ENCODE results near the gene ZNRF2.

Gene ZNRF2

GRCh38 chr7:30303312-30304039, 19.1 kb downstream of the ZNRF2 start:
- no peak for TF ChIP-seq CTCF (conservative IDR thresholded peaks at IDR 0.05; ENCODE audit: low read depth, low read length)
- no peak overlapping the region for H3K4me3 ChIP-seq (ENCODE audit: low read length)
- no peak for DNase-seq (ENCODE audit: low read depth)

GRCh38 chr7:30304177-30304884, 19.9 kb downstream of the ZNRF2 start:
- TF ChIP-seq CTCF (conservative IDR thresholded peaks at IDR 0.05; ENCODE audit: low read depth, low read length) = no peak
- H3K4me3 ChIP-seq (ENCODE audit: low read length) = no peak overlapping the region
- no peak for DNase-seq (ENCODE audit: low read depth)

- no peak overlapping the region for H3K4me3 ChIP-seq (ENCODE audit: low read length)
- TF ChIP-seq CTCF (conservative IDR thresholded peaks at IDR 0.05; ENCODE audit: low read depth, low read length) = no peak
- DNase-seq (ENCODE audit: low read depth) = no peak
Measured at GRCh38 chr7:30306976-30307375, 22.6 kb downstream of the ZNRF2 start.

GRCh38 chr7:30308389-30308788, 24.0 kb downstream of the ZNRF2 start:
- DNase-seq (ENCODE audit: low read depth) = no peak
- TF ChIP-seq CTCF (conservative IDR thresholded peaks at IDR 0.05; ENCODE audit: low read depth, low read length) = no peak
- H3K4me3 ChIP-seq (ENCODE audit: low read length) = no peak overlapping the region

GRCh38 chr7:30309302-30309701, 24.9 kb downstream of the ZNRF2 start:
- no peak overlapping the region for H3K4me3 ChIP-seq (ENCODE audit: low read length)
- no peak for TF ChIP-seq CTCF (conservative IDR thresholded peaks at IDR 0.05; ENCODE audit: low read depth, low read length)
- DNase-seq (ENCODE audit: low read depth) = no peak

- H3K4me3 ChIP-seq (ENCODE audit: low read length) = no peak overlapping the region
- TF ChIP-seq CTCF (conservative IDR thresholded peaks at IDR 0.05; ENCODE audit: low read depth, low read length) = no peak
- DNase-seq (ENCODE audit: low read depth) = no peak
Measured at GRCh38 chr7:30309842-30310435, 25.5 kb downstream of the ZNRF2 start.

Data from retinal pigment epithelial cell (primary cell).